ENCODE results near the gene FGFRL1. TPM values are rescaled to one million over a fixed set of nuclear protein-coding genes. Genes with fewer than 3 reads are reported as not detected.

Gene FGFRL1
- polyA plus RNA-seq, 3 donors = 20.7 to 142 (median 32.4) TPM

Other genes starting within 250 kb of the FGFRL1 start
- 10 to 100 TPM in 1 of 3 donors, 1 to 10 TPM in 2; 1.2 to 12.7 (median 2.4) TPM for gene CPLX1, start 185.5 kb upstream of the FGFRL1 start, polyA plus RNA-seq
- 10 to 100 TPM; 75.2 to 90.3 (median 77.5) TPM for gene GAK, start 79.3 kb upstream of the FGFRL1 start, polyA plus RNA-seq
- gene TMEM175, start 79.2 kb upstream of the FGFRL1 start, polyA plus RNA-seq = 10 to 100 TPM; 13.8 to 33.2 (median 22.7) TPM
- gene DGKQ, start 38.1 kb upstream of the FGFRL1 start, polyA plus RNA-seq = 1 to 10 TPM; 6.4 to 7.1 (median 6.6) TPM
- 10 to 100 TPM; 10.8 to 23.9 (median 13.7) TPM for gene IDUA, start 24.6 kb upstream of the FGFRL1 start, polyA plus RNA-seq
- gene SLC26A1, start 18.2 kb upstream of the FGFRL1 start, polyA plus RNA-seq = under 1 TPM; 0.11 to 0.51 (median 0.31) TPM
- 10 to 100 TPM in 1 of 3 donors, 1 to 10 TPM in 2; 4.3 to 17.4 (median 4.7) TPM for gene RNF212, start 101.9 kb downstream of the FGFRL1 start, polyA plus RNA-seq
- 10 to 100 TPM in 2 of 3 donors, 1 to 10 TPM in 1; 8.7 to 36.4 (median 26.3) TPM for gene SPON2, start 161.0 kb downstream of the FGFRL1 start, polyA plus RNA-seq
- 100 to 1,000 TPM; 102 to 144 (median 109) TPM for gene CTBP1, start 237.5 kb downstream of the FGFRL1 start, polyA plus RNA-seq

Data from adipose tissue (tissue), 3 donors.